ENCODE results near the gene ANO4.

GRCh38 chr12:100913872-100914592 is 119.5 kb downstream of the ANO4 start:
- TF ChIP-seq CTCF (IDR thresholded peaks at IDR 0.05; ENCODE audit: low read length): no peak
- no peak for TF ChIP-seq EZH2 (optimal IDR thresholded peaks at IDR 0.05; ENCODE audit: low read depth, low read length)
- TF ChIP-seq EZH2phosphoT487 (IDR thresholded peaks at IDR 0.05; ENCODE audit: low read length): no peak
